ENCODE measurements around the gene PITX1.

The PITX1 gene

DNA sequence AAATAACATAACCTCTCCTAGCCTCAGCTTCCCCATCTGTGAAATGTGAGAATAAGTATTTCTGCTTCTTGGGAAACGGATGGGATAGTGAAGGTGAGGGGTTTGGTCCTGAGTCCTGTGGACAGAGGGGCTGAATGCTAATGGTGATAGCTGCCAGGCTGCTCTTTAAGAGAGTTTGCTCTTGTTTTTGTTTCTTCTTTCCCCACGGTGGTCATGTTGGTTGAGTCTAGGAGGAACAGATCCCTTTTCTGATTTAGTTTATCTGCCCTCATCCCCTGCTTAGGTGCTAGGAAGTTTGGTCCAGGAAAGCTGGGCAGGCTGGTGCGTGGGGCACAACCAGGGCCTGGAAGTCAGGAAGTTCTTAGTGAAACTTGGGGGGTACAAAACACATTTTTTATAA lies 7.7 kb upstream of the PITX1 start:
- no peak for DNase-seq (ENCODE audit: low read depth)

- DNase-seq (ENCODE audit: low read depth): no peak
These were observed 7.1 kb upstream of the PITX1 start for GRCh38 chr5:135041145-135041587.

DNA sequence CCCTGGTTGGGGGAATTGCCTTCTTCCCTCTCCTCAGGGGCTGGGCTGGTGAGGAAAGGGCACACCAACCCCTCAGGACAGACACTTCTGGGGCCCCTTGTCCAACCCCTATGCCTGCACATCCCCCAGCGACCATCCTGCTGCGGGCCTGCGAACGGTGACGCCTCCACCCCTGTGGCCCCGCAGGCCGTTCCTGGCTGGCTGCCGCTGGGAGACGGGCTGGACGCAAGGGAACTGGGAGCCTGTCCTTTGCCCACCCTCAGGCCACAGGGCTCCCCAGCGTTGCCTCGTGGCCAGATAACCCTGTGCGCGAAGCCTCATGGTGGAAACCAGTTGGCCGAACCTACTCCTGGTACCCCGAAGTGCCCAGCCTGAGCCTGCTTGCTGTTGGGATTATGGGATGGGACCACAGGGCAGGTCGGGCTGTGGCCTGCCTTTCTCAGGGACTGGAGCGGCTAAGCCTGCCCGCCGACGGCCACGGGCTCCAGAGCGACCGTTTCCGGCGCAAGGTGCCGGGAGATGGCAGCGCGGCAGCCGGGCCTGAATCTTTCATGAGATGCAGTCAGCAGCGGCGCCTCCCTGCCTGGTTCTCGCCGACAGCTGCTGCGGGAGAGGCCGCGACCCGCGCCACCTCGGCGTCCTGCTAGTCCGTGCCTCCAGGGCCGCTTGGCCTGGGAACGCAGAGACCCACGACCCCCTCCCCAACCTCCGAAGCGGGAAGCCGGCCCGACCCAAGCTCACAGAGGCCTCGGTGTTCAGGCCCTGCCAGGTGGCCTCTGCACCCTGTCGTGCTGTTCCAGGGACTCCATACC lies 6.5 kb upstream of the PITX1 start:
- DNase-seq (ENCODE audit: low read depth): no peak

- DNase-seq (ENCODE audit: low read depth): no peak
These were observed 6.0 kb upstream of the PITX1 start for GRCh38 chr5:135040034-135040332.

DNA sequence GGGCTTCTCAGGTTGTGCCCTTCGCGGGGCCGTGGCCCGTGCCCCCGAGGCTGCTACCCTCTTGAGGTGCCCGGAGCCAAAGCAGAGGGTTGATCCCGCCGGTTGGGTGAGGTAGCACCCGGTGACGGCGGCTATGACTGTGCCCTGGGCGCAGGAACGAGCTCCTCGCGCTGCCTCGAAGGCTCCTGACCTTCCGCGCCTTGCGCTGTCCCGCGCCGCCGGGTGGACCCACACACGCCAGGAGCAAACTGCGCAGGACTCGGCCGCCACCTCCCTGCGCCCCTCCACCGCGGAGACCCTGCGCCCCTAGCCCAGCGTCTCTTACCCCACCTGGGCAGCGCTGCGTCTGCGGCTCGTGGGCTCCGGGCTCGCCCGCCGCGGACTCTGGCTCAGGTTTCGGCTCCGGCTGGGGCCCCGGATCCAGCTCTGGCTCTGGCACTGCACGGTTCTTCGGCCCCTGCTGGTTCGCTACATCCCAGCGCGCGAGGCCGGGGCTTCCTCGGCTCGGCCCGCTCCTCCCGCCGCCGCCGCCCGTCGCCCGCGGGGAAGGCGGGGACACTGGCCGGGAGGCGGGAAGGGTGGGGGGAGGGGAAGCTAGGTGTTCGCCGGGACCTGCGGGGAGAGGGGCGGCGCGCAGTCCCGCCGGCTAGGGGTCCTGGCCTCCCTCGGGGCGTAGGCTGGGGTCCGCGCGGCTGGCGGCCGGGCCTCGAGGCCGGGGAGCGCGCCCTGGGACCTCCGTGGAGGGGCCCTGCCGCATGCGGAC lies 5.4 kb upstream of the PITX1 start:
- DNase-seq (ENCODE audit: low read depth): no peak

DNA sequence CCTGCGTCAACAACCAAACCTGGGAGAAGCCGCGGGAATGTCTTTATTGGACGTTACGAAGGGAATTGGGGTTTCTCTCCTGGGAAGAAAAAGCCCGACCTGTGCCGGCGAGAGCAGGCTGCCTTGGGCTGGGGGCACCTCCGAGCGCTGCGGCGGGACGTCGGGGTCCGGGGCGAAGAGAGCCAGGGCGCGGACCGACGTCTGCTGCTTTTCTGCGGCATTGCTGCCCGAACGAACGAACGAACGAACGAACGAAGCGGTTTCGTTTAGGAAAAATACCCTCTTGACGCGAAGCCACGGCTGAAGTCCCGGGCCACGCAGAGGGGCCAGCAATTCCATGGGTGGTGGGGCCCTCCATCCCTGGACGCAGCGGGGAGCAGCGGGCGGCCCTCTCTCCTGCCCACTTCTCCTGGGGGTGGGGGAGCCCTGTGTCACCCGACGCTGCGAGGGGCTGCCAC lies 4.8 kb upstream of the PITX1 start:
- no peak for DNase-seq (ENCODE audit: low read depth)

DNA sequence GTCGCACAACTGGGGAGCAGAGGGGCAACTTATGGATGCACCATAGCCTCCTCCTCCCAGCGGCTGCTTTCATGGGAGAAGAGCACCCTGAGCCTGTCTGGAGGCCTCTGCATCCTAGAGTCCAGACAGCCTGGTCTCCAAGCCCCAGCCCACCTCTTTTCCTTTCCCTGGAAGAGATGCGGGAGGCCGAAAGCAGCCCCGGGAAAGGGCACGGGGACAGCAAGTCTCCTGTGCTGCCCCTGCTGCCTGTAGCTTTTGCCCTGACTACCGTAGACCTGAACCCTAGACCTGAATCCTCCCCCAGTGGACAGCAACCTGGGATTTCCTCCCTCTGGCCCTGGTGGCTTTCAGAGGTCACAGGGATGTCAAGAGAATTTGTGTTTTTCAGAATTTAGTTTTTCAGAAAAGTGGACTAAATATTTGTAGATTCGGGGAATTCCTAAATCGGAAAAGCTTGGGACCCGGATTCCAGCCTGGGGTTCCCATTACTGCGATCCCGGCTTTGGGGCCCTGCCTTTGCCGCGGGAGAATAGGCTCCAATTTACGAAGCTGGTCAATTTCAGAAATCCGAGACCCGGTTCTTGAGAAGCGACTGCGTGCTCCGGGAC lies 4.3 kb upstream of the PITX1 start:
- no peak for DNase-seq (ENCODE audit: low read depth)

DNA sequence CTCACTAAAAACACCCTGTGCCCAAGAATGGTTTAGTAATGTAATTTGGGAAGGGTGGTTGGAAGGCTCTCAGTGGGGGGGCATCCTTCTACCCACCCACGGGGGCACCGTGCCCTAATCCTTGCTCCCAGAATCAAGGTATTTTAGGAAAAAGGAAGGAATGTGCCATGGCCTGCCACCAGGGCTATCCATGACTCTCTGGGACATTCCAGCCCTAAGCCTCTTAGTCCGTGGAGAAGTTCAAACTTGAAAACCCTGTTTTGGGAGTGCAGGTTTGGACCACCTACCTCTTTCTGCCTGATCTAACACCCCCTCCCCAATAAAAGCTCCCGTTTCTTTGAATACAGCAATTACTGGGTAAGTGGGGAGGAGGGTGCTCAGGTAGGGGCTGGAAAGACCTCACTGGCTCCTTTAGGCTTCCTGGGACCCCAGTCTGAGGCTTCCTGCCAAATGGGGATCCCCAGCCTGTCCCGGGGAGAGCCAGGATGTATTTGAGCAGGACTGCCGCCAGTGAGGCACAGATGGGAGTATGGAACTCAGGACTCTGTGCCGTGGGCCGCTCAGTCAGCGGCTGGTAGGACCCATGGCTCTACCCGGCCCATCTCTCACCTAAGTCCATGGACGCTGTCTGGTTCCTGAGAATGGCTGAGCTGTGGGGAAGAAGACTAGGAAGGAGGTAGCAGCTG lies 3.6 kb upstream of the PITX1 start:
- no peak for DNase-seq (ENCODE audit: low read depth)

DNA sequence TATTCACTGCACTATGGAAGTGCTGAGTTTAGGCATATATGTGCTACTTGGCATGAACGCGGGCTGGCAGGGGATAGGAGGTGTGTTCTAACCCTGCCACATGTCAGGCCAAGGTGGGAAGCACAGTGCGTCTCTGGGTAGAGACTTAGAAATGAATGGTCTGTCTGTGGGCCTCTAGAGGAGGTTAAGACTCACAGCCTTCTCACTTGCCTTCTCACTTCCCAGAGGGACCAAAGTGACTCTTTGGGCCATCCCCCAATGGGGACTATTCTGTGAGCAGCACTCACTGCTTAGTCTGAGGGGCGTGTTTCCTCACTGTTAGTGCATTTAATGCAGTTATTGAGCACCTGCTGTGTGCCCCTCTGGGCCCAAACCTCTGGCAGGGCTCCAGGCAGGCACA lies 2.4 kb upstream of the PITX1 start:
- DNase-seq (ENCODE audit: low read depth): no peak

- DNase-seq (ENCODE audit: low read depth): no peak
These were observed 1.6 kb upstream of the PITX1 start for GRCh38 chr5:135035678-135036030.

DNA sequence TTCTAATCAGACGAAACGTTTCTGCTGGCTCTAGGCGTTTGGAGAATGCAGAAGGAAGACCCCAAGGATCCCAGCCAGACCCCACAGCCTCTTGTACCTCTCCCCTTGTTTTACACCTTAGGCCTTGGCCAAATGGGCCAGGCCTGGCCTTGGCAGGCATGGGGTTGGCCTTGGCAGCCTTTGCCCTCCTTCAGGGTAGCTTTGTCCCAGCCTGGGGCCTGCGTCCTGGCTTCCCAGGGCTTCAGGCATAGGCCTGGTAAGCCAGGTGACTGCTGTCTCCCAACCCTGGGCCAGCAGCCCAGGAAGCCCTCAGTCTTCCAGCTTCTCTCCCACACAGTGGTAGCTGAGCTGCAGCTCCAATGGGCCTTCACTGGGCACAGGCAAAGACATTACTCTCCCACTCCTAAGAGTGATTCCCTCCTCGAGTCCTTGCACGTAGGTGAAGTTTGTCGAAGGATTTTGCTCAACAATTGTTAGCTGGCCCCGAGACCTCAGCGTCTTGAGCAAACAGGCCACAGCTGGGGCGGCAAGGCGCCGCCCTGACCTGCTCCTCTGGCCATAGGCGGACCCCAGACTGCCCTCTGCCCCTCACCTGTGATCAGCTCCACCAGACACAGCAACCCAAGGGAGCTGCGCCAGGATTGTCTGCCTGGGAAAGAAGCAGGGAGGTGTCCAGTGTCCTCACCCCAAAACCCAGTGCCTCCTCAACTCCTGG lies 1.1 kb upstream of the PITX1 start:
- DNase-seq (ENCODE audit: low read depth): no peak

DNA sequence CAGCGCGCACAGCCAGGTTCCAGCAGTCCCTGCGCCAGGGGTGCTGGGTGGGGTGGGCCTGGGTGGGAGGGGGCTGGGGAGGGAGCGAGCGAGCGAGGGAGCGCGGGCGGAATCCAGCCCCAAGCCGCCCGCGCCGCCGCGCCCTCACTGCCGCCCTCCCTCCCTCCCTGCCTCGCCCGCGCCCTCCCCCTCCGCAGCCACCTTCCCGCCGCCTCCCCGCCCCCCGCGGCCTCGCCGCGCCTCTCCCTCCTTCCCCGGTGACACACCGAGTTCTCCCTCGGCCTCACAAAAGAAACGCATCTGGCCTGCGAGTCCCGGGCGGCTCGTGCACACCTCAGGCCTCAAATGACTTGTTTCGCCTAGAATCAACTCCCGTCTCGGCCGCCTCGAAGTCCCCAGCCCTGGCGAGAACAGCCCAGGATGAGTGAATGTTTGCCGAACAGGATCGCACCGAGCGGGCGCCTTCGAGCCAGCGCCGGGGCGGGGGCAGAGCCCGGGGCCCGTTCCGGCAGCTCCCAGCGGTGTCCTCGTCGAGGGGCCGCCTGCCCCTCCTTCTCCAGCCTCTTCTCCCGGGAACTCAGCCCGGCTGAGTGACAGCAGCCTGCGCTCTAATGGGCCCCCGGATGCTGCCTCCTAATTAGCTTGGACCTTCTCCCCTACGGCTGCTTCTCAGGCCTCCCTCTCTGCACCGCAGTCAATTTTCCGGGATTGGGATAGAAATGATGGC lies 371 bp upstream of the PITX1 start:
- DNase-seq (ENCODE audit: low read depth): no peak

- no peak for DNase-seq (ENCODE audit: low read depth)
These were observed 798 bp downstream of the PITX1 start for GRCh38 chr5:135032999-135033861.

- DNase-seq (ENCODE audit: low read depth): no peak
These were observed 1.4 kb downstream of the PITX1 start for GRCh38 chr5:135032695-135032998.

- no peak for DNase-seq (ENCODE audit: low read depth)
These were observed 2.0 kb downstream of the PITX1 start for GRCh38 chr5:135031813-135032694.

- no peak for DNase-seq (ENCODE audit: low read depth)
These were observed 2.8 kb downstream of the PITX1 start for GRCh38 chr5:135030956-135031812.

DNA sequence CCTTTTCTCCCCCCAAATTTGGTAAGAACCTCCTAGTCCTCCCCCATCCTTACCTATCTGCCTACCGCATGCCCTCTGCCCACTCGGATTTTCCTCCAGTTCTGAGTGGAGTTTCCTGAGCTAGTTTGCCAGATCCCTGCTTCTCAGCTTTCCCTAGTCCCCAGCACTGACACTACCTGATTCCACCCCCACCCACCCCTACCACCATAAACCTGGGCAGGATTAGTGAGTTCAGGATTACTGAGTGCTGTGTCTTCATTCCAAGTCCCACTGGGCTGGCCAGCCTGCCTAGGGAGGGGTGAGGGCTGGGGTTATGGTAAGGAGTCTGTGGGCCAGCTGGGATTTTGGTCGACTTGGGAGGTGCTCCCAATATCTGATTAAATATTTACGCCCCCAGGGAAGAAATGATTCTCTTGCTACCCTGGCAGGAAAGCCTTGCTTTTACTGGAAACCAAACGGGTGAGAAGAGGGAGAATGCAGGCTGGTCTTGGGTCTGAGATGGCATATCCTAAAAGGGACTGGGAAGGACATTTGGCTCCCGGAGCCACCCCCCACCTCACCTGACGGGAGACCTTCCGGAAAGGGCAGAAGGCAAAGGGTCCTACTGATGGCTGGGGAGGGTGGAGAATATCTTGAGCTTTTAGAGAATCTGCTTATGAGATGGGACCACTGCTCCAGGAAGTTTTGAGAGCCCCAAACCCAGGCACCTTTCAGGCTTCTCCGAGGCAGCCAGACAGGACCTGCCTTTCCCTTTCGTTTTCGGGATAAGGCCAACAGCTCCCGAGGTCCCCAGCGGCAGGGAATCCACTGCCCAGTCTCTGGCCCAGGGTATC lies 3.7 kb downstream of the PITX1 start:
- no peak for DNase-seq (ENCODE audit: low read depth)
